HCT116 (cell line): ENCODE results near the gene CWH43. TPM values are rescaled to one million over a fixed set of nuclear protein-coding genes. Genes with fewer than 3 reads are reported as not detected.
A peak's percentile ranks its signal among the peaks of the same experiment; 100 is the strongest.

Experiments
- ATAC-seq: fragments of 200-7000 bp; cut with Tn5 transposase; 2 replicates; pipeline ENCODE4 v1.9.1; 2020; ENCODE audit warnings: mild to moderate bottlenecking, moderate library complexity
- BruUV-seq: library from RNA; stranded (reverse); fragments of 400-500 nt; replicated peaks from 2 replicates; lab custom pipeline; 2021; lab: Mats Ljungman, UMichigan
- CTCF ChIA-PET: fragments of 300-600 bp; sonication (Branson Sonifier 250); formaldehyde crosslinking; loops from one replicate; lab custom pipeline; 2021; ENCODE audit warnings: antibody characterized with exemption; lab: Charles Lee
- POLR2A ChIA-PET: fragments of 300-600, 350-600 bp; sonication (Branson Sonifier 250); formaldehyde crosslinking; loops from one replicate; lab custom pipeline; 2021; ENCODE audit warnings: antibody characterized with exemption; lab: Charles Lee
- RAD21 ChIA-PET, 2 experiments: fragments of 300-600 bp; sonication (Branson Sonifier 250); formaldehyde crosslinking; loops; one replicate each; lab custom pipeline; 2023; ENCODE audit warnings: low total read pairs in 2 of 2; ENCODE audit not compliant: uncharacterized antibody in 2 of 2, unreplicated experiment in 2 of 2, low non-redundant PET in 1 of 2; lab: Charles Lee
- DNase-seq: peaks from one replicate; pipeline ENCODE4 v3.0.0-alpha.2; 2010; ENCODE audit warnings: low read depth, low spot score
- H2AFZ ChIP-seq: fragments of 200-600 bp; shearing (Covaris generic), sonication (generic); 2 replicates; pipeline ENCODE4 v1.6.1; 2017; ENCODE audit warnings: low read depth, mixed run types, mixed read lengths, antibody characterized with exemption, low read length; ENCODE audit not compliant: poor library complexity, severe bottlenecking
- H3K27ac ChIP-seq: 2 replicates; pipeline ENCODE4 v1.5.1; 2012; ENCODE audit warnings: low read depth, low read length
- H3K27me3 ChIP-seq: fragments of 200-600 bp; sonication (generic); 2 replicates; pipeline ENCODE4 v1.6.1; 2016; ENCODE audit warnings: mixed run types, low read length, mixed read lengths; ENCODE audit not compliant: insufficient read depth
- H3K36me3 ChIP-seq, 2 experiments: fragments of 200-500 bp in 1 of 2; fragments of 200-600 bp in 1 of 2; sonication (Bioruptor generic) in 1 of 2; sonication (generic) in 1 of 2; 2 replicates each; pipeline versions ENCODE4 v1.5.1 to v1.6.1; 2014 to 2016; ENCODE audit warnings: low read length in 2 of 2, inconsistent platforms in 1 of 2, mixed read lengths in 1 of 2, mixed run types in 1 of 2; ENCODE audit not compliant: insufficient read depth in 2 of 2, control insufficient read depth in 1 of 2
- H3K4me1 ChIP-seq, 2 experiments: fragments of 200-600 bp in 1 of 2; sonication (generic) in 1 of 2; 2 replicates each; pipeline versions ENCODE4 v1.5.1 to v1.6.1; 2012 to 2017; ENCODE audit warnings: low read length in 2 of 2, inconsistent platforms in 1 of 2, mild to moderate bottlenecking in 1 of 2, mixed read lengths in 1 of 2, mixed run types in 1 of 2, moderate library complexity in 1 of 2; ENCODE audit not compliant: insufficient read depth in 2 of 2, control insufficient read depth in 1 of 2
- H3K4me2 ChIP-seq: fragments of 200-600 bp; sonication (generic); 2 replicates; pipeline ENCODE4 v1.6.1; 2017; ENCODE audit warnings: mixed run types, low read length, mixed read lengths
- H3K4me3 ChIP-seq, 2 experiments: fragments of 200-600 bp in 1 of 2; sonication (generic) in 1 of 2; replicated peaks in 1 of 2; 2 replicates each; pipeline ENCODE4 v1.5.1; 2011 to 2016; ENCODE audit warnings: low read length in 2 of 2, control low read depth in 1 of 2, low read depth in 1 of 2, mild to moderate bottlenecking in 1 of 2, mixed read lengths in 1 of 2, mixed run types in 1 of 2
- H3K79me2 ChIP-seq: fragments of 200-600 bp; sonication (generic); 2 replicates; pipeline ENCODE4 v1.6.1; 2017; ENCODE audit warnings: mild to moderate bottlenecking, mixed run types, low read length, moderate library complexity, mixed read lengths; ENCODE audit not compliant: insufficient read depth
- H3K9ac ChIP-seq: fragments of 200-600 bp; sonication (generic); 2 replicates; pipeline ENCODE4 v1.6.1; 2016; ENCODE audit warnings: low read length, mixed read lengths
- H3K9me2 ChIP-seq: fragments of 200-600 bp; sonication (generic), shearing (Covaris generic); 2 replicates; pipeline ENCODE4 v1.6.1; 2017; ENCODE audit warnings: mixed run types, mild to moderate bottlenecking, moderate library complexity; ENCODE audit not compliant: insufficient read depth
- H3K9me3 ChIP-seq, 2 experiments: fragments of 200-500 bp in 1 of 2; fragments of 200-600 bp in 1 of 2; sonication (Bioruptor generic) in 1 of 2; sonication (generic) in 1 of 2; 2 replicates each; pipeline ENCODE4 v1.6.1; 2014 to 2017; ENCODE audit warnings: low read length in 2 of 2, mixed read lengths in 2 of 2, inconsistent platforms in 1 of 2, low read depth in 1 of 2, mild to moderate bottlenecking in 1 of 2, mixed run types in 1 of 2, moderate library complexity in 1 of 2; ENCODE audit not compliant: control insufficient read depth in 1 of 2, insufficient read depth in 1 of 2
- H4K20me1 ChIP-seq: fragments of 200-600 bp; sonication (generic), shearing (Covaris generic); 2 replicates; pipeline ENCODE4 v1.6.1; 2017; ENCODE audit warnings: mixed run types, mild to moderate bottlenecking, moderate library complexity; ENCODE audit not compliant: insufficient read depth
- CBX3 ChIP-seq: IDR thresholded peaks from 2 replicates; pipeline ENCODE4 v1.6.1; 2012; ENCODE audit warnings: low read depth
- EGR1 ChIP-seq: IDR thresholded peaks from 2 replicates; pipeline ENCODE4 v1.6.1; 2012; ENCODE audit warnings: low read depth
- ELF1 ChIP-seq: IDR thresholded peaks from 2 replicates; pipeline ENCODE4 v1.6.1; 2012; ENCODE audit warnings: low read depth, borderline replicate concordance
- EZH2phosphoT487 ChIP-seq: fragments of 200-600 bp; IDR thresholded peaks from 2 replicates; pipeline ENCODE4 v1.6.1; 2018; ENCODE audit warnings: antibody characterized with exemption, borderline replicate concordance
- FOSL1 ChIP-seq: IDR thresholded peaks from 2 replicates; pipeline ENCODE4 v1.6.1; 2012; ENCODE audit warnings: low read depth
- POLR2AphosphoS5 ChIP-seq: IDR thresholded peaks from 2 replicates; pipeline ENCODE4 v1.6.1; 2011; ENCODE audit warnings: mild to moderate bottlenecking, low read depth, low read length, moderate library complexity
- RAD21 ChIP-seq: IDR thresholded peaks from 2 replicates; pipeline ENCODE4 v1.6.1; 2012; ENCODE audit warnings: low read depth, mild to moderate bottlenecking
- SRF ChIP-seq: IDR thresholded peaks from 2 replicates; pipeline ENCODE4 v1.6.1; 2012; ENCODE audit warnings: low read depth
- TCF7L2 ChIP-seq: IDR thresholded peaks from 2 replicates; pipeline ENCODE4 v1.7.0; 2011; ENCODE audit warnings: borderline replicate concordance, inconsistent platforms; ENCODE audit not compliant: insufficient read depth, insufficient read length; ENCODE audit errors: extremely low read depth
- ZFX ChIP-seq: fragments of 450-650 bp; IDR thresholded peaks from 2 replicates; pipeline ENCODE4 v1.6.1; 2017
- intact Hi-C: fragments of 100-400 bp; cut with micrococcal nuclease; formaldehyde crosslinking; loops from 2 replicates; pipeline ENCODE4 v1.10.0; 2022
- total RNA-seq: library from RNA; stranded (reverse); gene quantifications from one replicate; pipeline ENCODE4 v1.2.1, GENCODE V29; 2021; ENCODE audit not compliant: unreplicated experiment
- TF ChIP-seq, protein P1 (sequence below): IDR thresholded peaks from 2 replicates; pipeline ENCODE4 v1.6.1; 2011; ENCODE audit warnings: mild to moderate bottlenecking, low read length, moderate library complexity; ENCODE audit not compliant: insufficient replicate concordance; ENCODE audit errors: extremely low read depth
- TF ChIP-seq, protein P2 (sequence below): IDR thresholded peaks from 2 replicates; pipeline ENCODE4 v1.6.1; 2012
- TF ChIP-seq, protein P3 (sequence below): IDR thresholded peaks from 2 replicates; pipeline ENCODE4 v1.6.1; 2012
- TF ChIP-seq, protein P4 (sequence below), 3 experiments: fragments of 200-600 bp in 1 of 3; sonication (generic) in 1 of 3; IDR thresholded peaks in 2 of 3; conservative IDR thresholded peaks in 1 of 3; 2 replicates each; pipeline ENCODE4 v1.5.1; 2012 to 2017; ENCODE audit warnings: low read depth in 2 of 3, low read length in 2 of 3, antibody characterized with exemption in 1 of 3, borderline replicate concordance in 1 of 3, control low read depth in 1 of 3, mild to moderate bottlenecking in 1 of 3, mixed read lengths in 1 of 3, mixed run types in 1 of 3, moderate library complexity in 1 of 3; ENCODE audit not compliant: insufficient read depth in 1 of 3

CWH43 gene
- total RNA-seq, 1 experiment from 2014 or later = not detected

DNA sequence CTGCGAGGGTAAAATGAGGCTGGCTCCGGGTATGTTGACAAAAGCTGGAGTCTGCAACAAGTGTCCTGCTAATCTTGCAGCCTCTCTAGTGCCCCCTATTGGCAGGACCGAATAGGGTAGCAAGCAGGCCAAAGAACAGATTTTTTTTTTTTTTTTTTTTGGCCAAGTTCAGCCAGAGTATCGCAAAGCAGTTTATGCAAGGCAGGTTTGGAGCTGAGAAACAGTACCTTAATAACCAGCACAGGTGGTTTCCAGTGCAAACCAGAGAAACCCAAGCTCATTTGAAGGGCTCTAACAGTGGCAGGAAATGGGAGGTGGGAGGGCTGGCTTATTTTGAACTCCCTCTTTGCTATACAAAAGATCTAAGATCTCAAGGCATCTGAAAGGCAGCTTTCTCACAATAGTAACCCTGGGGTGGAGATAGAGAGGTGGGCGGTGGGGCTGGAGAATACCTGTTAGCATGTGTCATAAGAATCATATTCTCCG, 41.3 kb upstream of the CWH43 start (continued):
- TF ChIP-seq SRF (no peak), FOSL1 (no peak), CBX3 (peak; percentile 49), TCF7L2 (no peak)
- TF ChIP-seq, protein P1, sequence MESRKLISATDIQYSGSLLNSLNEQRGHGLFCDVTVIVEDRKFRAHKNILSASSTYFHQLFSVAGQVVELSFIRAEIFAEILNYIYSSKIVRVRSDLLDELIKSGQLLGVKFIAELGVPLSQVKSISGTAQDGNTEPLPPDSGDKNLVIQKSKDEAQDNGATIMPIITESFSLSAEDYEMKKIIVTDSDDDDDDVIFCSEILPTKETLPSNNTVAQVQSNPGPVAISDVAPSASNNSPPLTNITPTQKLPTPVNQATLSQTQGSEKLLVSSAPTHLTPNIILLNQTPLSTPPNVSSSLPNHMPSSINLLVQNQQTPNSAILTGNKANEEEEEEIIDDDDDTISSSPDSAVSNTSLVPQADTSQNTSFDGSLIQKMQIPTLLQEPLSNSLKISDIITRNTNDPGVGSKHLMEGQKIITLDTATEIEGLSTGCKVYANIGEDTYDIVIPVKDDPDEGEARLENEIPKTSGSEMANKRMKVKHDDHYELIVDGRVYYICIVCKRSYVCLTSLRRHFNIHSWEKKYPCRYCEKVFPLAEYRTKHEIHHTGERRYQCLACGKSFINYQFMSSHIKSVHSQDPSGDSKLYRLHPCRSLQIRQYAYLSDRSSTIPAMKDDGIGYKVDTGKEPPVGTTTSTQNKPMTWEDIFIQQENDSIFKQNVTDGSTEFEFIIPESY = no peak
- TF ChIP-seq, protein P2, sequence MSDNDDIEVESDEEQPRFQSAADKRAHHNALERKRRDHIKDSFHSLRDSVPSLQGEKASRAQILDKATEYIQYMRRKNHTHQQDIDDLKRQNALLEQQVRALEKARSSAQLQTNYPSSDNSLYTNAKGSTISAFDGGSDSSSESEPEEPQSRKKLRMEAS = 0 out of 2 replicates have a peak, but pooled peaks have one; percentile 45

DNA sequence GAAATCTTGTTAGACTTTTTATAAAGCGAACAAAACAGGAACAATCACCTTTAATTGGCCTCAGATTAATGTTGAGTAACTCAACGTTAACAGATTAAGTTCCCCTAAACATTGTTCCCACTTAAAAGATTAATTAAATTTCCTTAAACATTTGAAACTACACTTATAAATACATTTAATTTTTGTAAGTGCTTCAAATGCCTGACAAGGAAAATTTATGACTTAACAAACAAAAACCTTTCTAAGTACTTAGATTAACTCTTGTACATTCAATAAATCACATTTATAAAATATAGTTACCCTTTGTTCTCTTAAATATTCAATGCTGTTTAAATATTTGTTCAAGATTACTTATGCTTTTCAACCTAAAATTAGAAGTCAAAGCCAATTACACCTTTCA, 40.1 kb upstream of the CWH43 start:
- no peak overlapping the region for H3K27ac ChIP-seq
- H3K27me3 ChIP-seq = no peaks in the 10 kb centered on the region
- intact Hi-C loops = no loop called here
- no peaks in the 10 kb centered on the region for H3K9me2 ChIP-seq
- H3K4me3 ChIP-seq = no peak overlapping the region
- H2AFZ ChIP-seq = no peak overlapping the region
- no peaks in the 10 kb centered on the region for H3K79me2 ChIP-seq
- ChIA-PET RAD21 (no interaction called here), POLR2A (no interaction called here), CTCF (no interaction called here)
- ATAC-seq (no peak), DNase-seq (no peak)
- H3K36me3 ChIP-seq = no peaks in the 10 kb centered on the region
- H3K9ac ChIP-seq = no peak overlapping the region
- H3K9me3 ChIP-seq = no peaks in the 10 kb centered on the region
- BruUV-seq = no TSS peak
- TF ChIP-seq CBX3 (no peak), POLR2AphosphoS5 (no peak), RAD21 (no peak), ELF1 (no peak), SRF (no peak), EGR1 (no peak), EZH2phosphoT487 (no peak), ZFX (no peak)
- TF ChIP-seq, protein P3, sequence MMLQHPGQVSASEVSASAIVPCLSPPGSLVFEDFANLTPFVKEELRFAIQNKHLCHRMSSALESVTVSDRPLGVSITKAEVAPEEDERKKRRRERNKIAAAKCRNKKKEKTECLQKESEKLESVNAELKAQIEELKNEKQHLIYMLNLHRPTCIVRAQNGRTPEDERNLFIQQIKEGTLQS = no peak
- TF ChIP-seq, protein P4, sequence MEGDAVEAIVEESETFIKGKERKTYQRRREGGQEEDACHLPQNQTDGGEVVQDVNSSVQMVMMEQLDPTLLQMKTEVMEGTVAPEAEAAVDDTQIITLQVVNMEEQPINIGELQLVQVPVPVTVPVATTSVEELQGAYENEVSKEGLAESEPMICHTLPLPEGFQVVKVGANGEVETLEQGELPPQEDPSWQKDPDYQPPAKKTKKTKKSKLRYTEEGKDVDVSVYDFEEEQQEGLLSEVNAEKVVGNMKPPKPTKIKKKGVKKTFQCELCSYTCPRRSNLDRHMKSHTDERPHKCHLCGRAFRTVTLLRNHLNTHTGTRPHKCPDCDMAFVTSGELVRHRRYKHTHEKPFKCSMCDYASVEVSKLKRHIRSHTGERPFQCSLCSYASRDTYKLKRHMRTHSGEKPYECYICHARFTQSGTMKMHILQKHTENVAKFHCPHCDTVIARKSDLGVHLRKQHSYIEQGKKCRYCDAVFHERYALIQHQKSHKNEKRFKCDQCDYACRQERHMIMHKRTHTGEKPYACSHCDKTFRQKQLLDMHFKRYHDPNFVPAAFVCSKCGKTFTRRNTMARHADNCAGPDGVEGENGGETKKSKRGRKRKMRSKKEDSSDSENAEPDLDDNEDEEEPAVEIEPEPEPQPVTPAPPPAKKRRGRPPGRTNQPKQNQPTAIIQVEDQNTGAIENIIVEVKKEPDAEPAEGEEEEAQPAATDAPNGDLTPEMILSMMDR (IDR thresholded peaks at IDR 0.05 in 2 of 3, conservative IDR thresholded peaks at IDR 0.05 in 1 of 3; ENCODE audit: borderline replicate concordance in 1 of 3, insufficient read depth in 1 of 3, low read depth in 2 of 3, low read length in 2 of 3) = no peak
- TF ChIP-seq, protein P1 = no peak
- no peak overlapping the region for H3K4me2 ChIP-seq
- H4K20me1 ChIP-seq = no peaks in the 10 kb centered on the region
- peaks cover 12 to 26% of the 10 kb centered on the region in 2 experiments for H3K4me1 ChIP-seq
